ENCODE measurements around the gene EPO.
"Not testable (repeated sequence)": the region's sequence is repeated elsewhere in the genome, so short reads cannot be mapped to it uniquely, and the experiment has no call there.

GRCh38 chr7:100717073-100717472 is 3.2 kb upstream of the EPO start:
- TF ChIP-seq NFRKB (IDR thresholded peaks at IDR 0.05); SP1 (IDR thresholded peaks at IDR 0.05); TARDBP (IDR thresholded peaks at IDR 0.05); HDGF (IDR thresholded peaks at IDR 0.05; ENCODE audit: borderline replicate concordance): not testable (repeated sequence)

Measured in HEK293T (cell line).